ENCODE results near the gene PTGES.
"Not testable (repeated sequence)": the region's sequence is repeated elsewhere in the genome, so short reads cannot be mapped to it uniquely, and the experiment has no call there.

Gene PTGES

DNA sequence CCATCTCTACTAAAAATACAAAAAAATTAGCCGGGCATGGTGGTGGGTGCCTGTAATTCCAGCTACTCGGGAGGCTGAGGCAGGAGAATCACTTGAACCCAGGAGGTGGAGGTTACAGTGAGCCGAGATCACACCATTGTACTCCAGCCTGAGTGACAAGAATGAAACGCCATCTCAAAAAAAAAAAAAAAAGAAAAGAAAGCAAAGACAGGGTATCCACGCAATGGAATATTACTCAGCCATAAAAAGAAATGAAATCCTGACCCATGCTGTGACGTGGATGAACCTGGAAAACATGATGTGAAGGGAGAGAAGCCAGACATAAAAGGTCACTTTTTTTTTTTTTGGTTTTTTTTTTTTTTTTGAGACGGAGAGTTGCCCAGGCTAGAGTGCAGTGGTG is 7.9 kb upstream of the PTGES start:
- not testable (repeated sequence) for H2BK5ac ChIP-seq (ENCODE audit: low read depth, low read length, poor library complexity); H3K23ac ChIP-seq (ENCODE audit: low read length); H3K27ac ChIP-seq (ENCODE audit: low read depth, low read length); H2BK120ac ChIP-seq (ENCODE audit: insufficient read depth, low read length, poor library complexity); H3K14ac ChIP-seq (ENCODE audit: low read length); H3K79me2 ChIP-seq (ENCODE audit: control insufficient read depth, insufficient read depth, low read length, poor library complexity); H2AFZ ChIP-seq (ENCODE audit: insufficient read depth, low read length, poor library complexity); H3K9me3 ChIP-seq (ENCODE audit: insufficient read depth, low read depth, low read length); H3K9ac ChIP-seq (ENCODE audit: low read length); H2AK5ac ChIP-seq (ENCODE audit: low read length); H4K91ac ChIP-seq (ENCODE audit: low read depth, low read length); H4K8ac ChIP-seq (ENCODE audit: low read depth, low read length); H2BK12ac ChIP-seq (ENCODE audit: low read length); DNase-seq; H3K4me3 ChIP-seq (ENCODE audit: low read depth, low read length); H3K79me1 ChIP-seq (ENCODE audit: low read length); H4K12ac ChIP-seq (ENCODE audit: low read depth, low read length); H3K36me3 ChIP-seq (ENCODE audit: control insufficient read depth in 1 of 2, insufficient read depth in 2 of 2, low read length in 2 of 2); H3K27me3 ChIP-seq (ENCODE audit: insufficient read depth, low read length); H3K4me2 ChIP-seq (ENCODE audit: low read length); H3K4ac ChIP-seq (ENCODE audit: low read depth, low read length); H3K18ac ChIP-seq (ENCODE audit: low read length)
- no CpG with 5 or more reads among the region's 7 CpGs for WGBS (ENCODE audit: extremely low coverage, insufficient coverage, insufficient read length)
- H3K4me1 ChIP-seq (ENCODE audit: control insufficient read depth in 1 of 2, insufficient read depth in 2 of 2, low read length in 2 of 2): peaks cover 18 to 22% of the 10 kb centered on the region in 2 experiments

DNA sequence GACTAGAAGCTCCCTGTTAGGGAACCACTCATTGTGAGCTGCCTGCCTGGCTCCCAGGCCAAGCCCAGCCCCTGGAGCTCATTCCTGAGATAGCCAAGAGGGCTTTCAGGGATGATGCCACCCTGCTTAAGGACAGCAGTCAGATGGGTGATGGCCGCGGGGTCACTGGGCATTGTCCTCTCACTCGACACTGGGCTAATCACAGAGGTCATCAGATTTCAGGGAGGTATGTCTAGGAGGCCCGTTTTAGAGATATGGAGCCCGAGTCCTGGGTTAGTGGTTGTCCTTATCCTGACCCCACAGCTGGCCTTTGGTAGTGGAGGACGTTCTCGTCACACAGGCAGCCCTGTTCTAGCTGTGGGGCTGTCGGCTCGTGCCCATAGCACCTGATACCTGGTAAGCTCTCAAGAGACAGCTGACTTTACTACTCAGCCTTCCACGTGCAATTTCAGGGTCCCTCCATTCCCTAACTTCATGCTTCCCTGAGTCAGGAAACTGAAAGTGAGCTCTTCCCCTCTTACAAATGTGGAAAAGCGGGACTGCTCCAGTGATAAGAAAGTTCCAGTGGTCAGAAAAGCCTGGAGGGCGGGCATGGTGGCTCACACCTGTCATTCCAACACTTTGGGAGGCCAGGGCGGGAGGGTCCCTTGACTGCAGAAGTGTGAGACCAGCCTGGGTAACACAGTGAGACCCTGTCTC is 7.1 kb upstream of the PTGES start:
- no peak overlapping the region for H2AFZ ChIP-seq (ENCODE audit: insufficient read depth, low read length, poor library complexity)
- H4K8ac ChIP-seq (ENCODE audit: low read depth, low read length): no peak overlapping the region
- no peaks in the 10 kb centered on the region for H3K79me2 ChIP-seq (ENCODE audit: control insufficient read depth, insufficient read depth, low read length, poor library complexity)
- no peak overlapping the region for H2BK5ac ChIP-seq (ENCODE audit: low read depth, low read length, poor library complexity)
- no peak overlapping the region for H3K4ac ChIP-seq (ENCODE audit: low read depth, low read length)
- H3K9me3 ChIP-seq (ENCODE audit: insufficient read depth, low read depth, low read length): no peaks in the 10 kb centered on the region
- H2BK12ac ChIP-seq (ENCODE audit: low read length): no peak overlapping the region
- peak; percentile 89 to 91 for DNase-seq
- H3K4me2 ChIP-seq (ENCODE audit: low read length): no peak overlapping the region
- no peaks in the 10 kb centered on the region for H3K36me3 ChIP-seq (ENCODE audit: control insufficient read depth in 1 of 2, insufficient read depth in 2 of 2, low read length in 2 of 2)
- no peak overlapping the region for H2AK5ac ChIP-seq (ENCODE audit: low read length)
- no peak overlapping the region for H2BK120ac ChIP-seq (ENCODE audit: insufficient read depth, low read length, poor library complexity)
- no peak overlapping the region for H3K4me3 ChIP-seq (ENCODE audit: low read depth, low read length)
- H3K23ac ChIP-seq (ENCODE audit: low read length): no peak overlapping the region
- no peak overlapping the region for H3K14ac ChIP-seq (ENCODE audit: low read length)
- no peaks in the 10 kb centered on the region for H3K27me3 ChIP-seq (ENCODE audit: insufficient read depth, low read length)
- no peak overlapping the region for H4K91ac ChIP-seq (ENCODE audit: low read depth, low read length)
- H3K27ac ChIP-seq (ENCODE audit: low read depth, low read length): no peak overlapping the region
- H3K4me1 ChIP-seq (ENCODE audit: control insufficient read depth in 1 of 2, insufficient read depth in 2 of 2, low read length in 2 of 2): peaks cover 22% of the 10 kb centered on the region in 2 experiments
- no peak overlapping the region for H3K18ac ChIP-seq (ENCODE audit: low read length)
- H3K9ac ChIP-seq (ENCODE audit: low read length): no peak overlapping the region
- no CpG with 5 or more reads among the region's 13 CpGs for WGBS (ENCODE audit: extremely low coverage, insufficient coverage, insufficient read length)
- no peak overlapping the region for H4K12ac ChIP-seq (ENCODE audit: low read depth, low read length)
- no peaks in the 10 kb centered on the region for H3K79me1 ChIP-seq (ENCODE audit: low read length)

DNA sequence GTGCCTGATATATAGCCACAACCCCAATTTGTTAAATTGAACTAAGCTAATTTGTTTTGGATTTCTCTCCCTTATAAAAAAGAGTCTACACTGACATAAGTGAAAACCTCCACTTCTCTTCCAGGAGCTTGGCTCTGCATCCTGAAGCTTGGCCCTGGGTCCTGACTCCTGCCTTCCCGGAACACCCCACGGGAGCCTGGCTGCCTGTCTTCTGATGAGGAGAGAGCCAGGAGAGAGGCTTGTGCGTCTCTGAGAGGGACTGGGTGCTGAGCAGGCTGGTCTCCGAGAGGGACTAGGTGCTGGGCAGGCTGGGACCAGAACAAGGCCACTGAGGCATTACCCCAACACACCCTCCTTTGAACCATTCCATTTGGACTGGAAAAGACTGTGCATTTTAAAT is 6.5 kb upstream of the PTGES start:
- Histone ChIP-seq H3K14ac (ENCODE audit: low read length) (no peak overlapping the region), H3K36me3 (ENCODE audit: control insufficient read depth in 1 of 2, insufficient read depth in 2 of 2, low read length in 2 of 2) (no peaks in the 10 kb centered on the region), H3K27me3 (ENCODE audit: insufficient read depth, low read length) (no peaks in the 10 kb centered on the region), H4K8ac (ENCODE audit: low read depth, low read length) (no peak overlapping the region), H3K4me1 (ENCODE audit: control insufficient read depth in 1 of 2, insufficient read depth in 2 of 2, low read length in 2 of 2) (peaks cover 22% of the 10 kb centered on the region in 2 experiments), H2BK5ac (ENCODE audit: low read depth, low read length, poor library complexity) (no peak overlapping the region), H2BK120ac (ENCODE audit: insufficient read depth, low read length, poor library complexity) (no peak overlapping the region), H3K4me3 (ENCODE audit: low read depth, low read length) (no peak overlapping the region), H4K12ac (ENCODE audit: low read depth, low read length) (no peak overlapping the region), H3K27ac (ENCODE audit: low read depth, low read length) (no peak overlapping the region), H3K23ac (ENCODE audit: low read length) (no peak overlapping the region), H3K4ac (ENCODE audit: low read depth, low read length) (no peak overlapping the region), H3K79me2 (ENCODE audit: control insufficient read depth, insufficient read depth, low read length, poor library complexity) (no peaks in the 10 kb centered on the region), H3K79me1 (ENCODE audit: low read length) (no peaks in the 10 kb centered on the region), H3K9ac (ENCODE audit: low read length) (no peak overlapping the region), H4K91ac (ENCODE audit: low read depth, low read length) (no peak overlapping the region), H3K9me3 (ENCODE audit: insufficient read depth, low read depth, low read length) (no peaks in the 10 kb centered on the region), H2AK5ac (ENCODE audit: low read length) (no peak overlapping the region), H3K18ac (ENCODE audit: low read length) (no peak overlapping the region), H3K4me2 (ENCODE audit: low read length) (no peak overlapping the region), H2AFZ (ENCODE audit: insufficient read depth, low read length, poor library complexity) (no peak overlapping the region), H2BK12ac (ENCODE audit: low read length) (peak overlapping the region; percentile 55)
- no CpG with 5 or more reads among the region's 4 CpGs for WGBS (ENCODE audit: extremely low coverage, insufficient coverage, insufficient read length)
- peak in 1 of 2 donors; percentile 21 for DNase-seq

DNA sequence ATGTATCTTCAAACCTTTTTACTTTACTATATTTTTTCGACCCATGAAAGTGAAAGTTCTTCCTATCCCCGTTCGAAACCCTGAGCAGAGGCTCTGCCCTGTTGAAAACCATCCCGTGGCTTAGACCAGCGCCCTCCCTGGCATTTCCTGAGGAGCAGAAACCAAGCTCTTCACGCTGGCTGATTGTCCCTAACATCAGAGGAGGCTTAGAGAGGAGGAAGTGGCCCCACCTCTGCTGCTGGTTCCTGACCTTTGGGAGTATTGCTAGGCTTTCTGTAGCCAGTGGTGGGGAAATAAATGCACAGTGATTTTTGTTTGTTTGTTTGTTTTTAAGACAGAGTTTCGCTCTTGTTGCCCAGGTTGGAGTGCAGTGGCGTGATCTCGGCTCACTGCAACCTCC is 4.2 kb upstream of the PTGES start:
- no peak overlapping the region for H2BK5ac ChIP-seq (ENCODE audit: low read depth, low read length, poor library complexity)
- no peak overlapping the region for H3K27ac ChIP-seq (ENCODE audit: low read depth, low read length)
- no CpG with 5 or more reads among the region's 9 CpGs for WGBS (ENCODE audit: extremely low coverage, insufficient coverage, insufficient read length)

More for the DNA sequence above, 4.2 kb upstream of the PTGES start:
- no peak overlapping the region for H3K23ac ChIP-seq (ENCODE audit: low read length)
- no peak overlapping the region for H3K4me2 ChIP-seq (ENCODE audit: low read length)
- DNase-seq: peak in 1 of 2 donors; percentile 36
- H4K12ac ChIP-seq (ENCODE audit: low read depth, low read length): no peak overlapping the region
- H2AFZ ChIP-seq (ENCODE audit: insufficient read depth, low read length, poor library complexity): no peak overlapping the region
- no peak overlapping the region for H3K4me3 ChIP-seq (ENCODE audit: low read depth, low read length)
- no peak overlapping the region for H3K4ac ChIP-seq (ENCODE audit: low read depth, low read length)
- H3K18ac ChIP-seq (ENCODE audit: low read length): no peak overlapping the region
- H4K8ac ChIP-seq (ENCODE audit: low read depth, low read length): no peak overlapping the region
- peaks cover 6% of the 10 kb centered on the region for H3K79me1 ChIP-seq (ENCODE audit: low read length)
- no peaks in the 10 kb centered on the region for H3K9me3 ChIP-seq (ENCODE audit: insufficient read depth, low read depth, low read length)
- H3K9ac ChIP-seq (ENCODE audit: low read length): no peak overlapping the region
- H3K27me3 ChIP-seq (ENCODE audit: insufficient read depth, low read length): no peaks in the 10 kb centered on the region
- no peak overlapping the region for H2BK120ac ChIP-seq (ENCODE audit: insufficient read depth, low read length, poor library complexity)
- H2AK5ac ChIP-seq (ENCODE audit: low read length): no peak overlapping the region
- H4K91ac ChIP-seq (ENCODE audit: low read depth, low read length): no peak overlapping the region
- H3K36me3 ChIP-seq (ENCODE audit: control insufficient read depth in 1 of 2, insufficient read depth in 2 of 2, low read length in 2 of 2): no peaks in the 10 kb centered on the region
- H3K79me2 ChIP-seq (ENCODE audit: control insufficient read depth, insufficient read depth, low read length, poor library complexity): no peaks in the 10 kb centered on the region
- no peak overlapping the region for H3K14ac ChIP-seq (ENCODE audit: low read length)
- peaks cover 18 to 24% of the 10 kb centered on the region in 2 experiments for H3K4me1 ChIP-seq (ENCODE audit: control insufficient read depth in 1 of 2, insufficient read depth in 2 of 2, low read length in 2 of 2)
- no peak overlapping the region for H2BK12ac ChIP-seq (ENCODE audit: low read length)

Measured in trophoblast cell (in vitro differentiated cells and primary cell).